ENCODE measurements around the gene GSX1. TPM values are rescaled to one million over a fixed set of nuclear protein-coding genes. Genes with fewer than 3 reads are reported as not detected.
A peak's percentile ranks its signal among the peaks of the same experiment; 100 is the strongest.

The GSX1 gene
- total RNA-seq, 1 experiment from 2014 or later, result not detected

GRCh38 chr13:27825072-27825471 lies 32.8 kb downstream of the GSX1 start:
- intact Hi-C loops (cut with micrococcal nuclease), result loop anchor here (5.0 kb wide), 2 partner anchors 343 to 838 kb away; no protein-coding TSS in a partner anchor

GRCh38 chr13:27826379-27827353 lies 34.4 kb downstream of the GSX1 start:
- H3K4me1 ChIP-seq (ENCODE audit: control insufficient read depth in 1 of 2, insufficient read depth in 2 of 2, low read length in 2 of 2), result peaks cover 4 to 20% of the 10 kb centered on the region in 2 experiments; a peak in 3 of 4 replicates
- H2AFZ ChIP-seq (ENCODE audit: low read depth, low read length, poor library complexity, severe bottlenecking), result peak overlapping the region; percentile 95
- H3K4me2 ChIP-seq (ENCODE audit: low read length), result peak overlapping the region; percentile 92
- H3K27me3 ChIP-seq (ENCODE audit: insufficient read depth, low read length), result peaks cover 15% of the 10 kb centered on the region
- RAD21 ChIA-PET (ENCODE audit: low non-redundant PET in 1 of 2, low total read pairs in 2 of 2, uncharacterized antibody in 2 of 2, unreplicated experiment in 2 of 2), result interaction anchor here (0.6 to 2.2 kb wide), 17 partner anchors 10 to 465 kb away, joined by 3 to 45 read pairs (median 4); partner anchors contain the start of gene MTIF3 (in 1 of the 2)
- no peaks in the 10 kb centered on the region for H3K9me2 ChIP-seq (ENCODE audit: insufficient read depth)
- POLR2A ChIA-PET, result interaction anchor here (0.9 to 1.5 kb wide), 5 partner anchors 13 to 443 kb away, joined by 3 to 7 read pairs (median 4); no protein-coding TSS in a partner anchor
- H3K9me3 ChIP-seq (ENCODE audit: control insufficient read depth in 1 of 2, insufficient read depth in 1 of 2, low read depth in 1 of 2, low read length in 2 of 2), result no peaks in the 10 kb centered on the region
- H3K27ac ChIP-seq (ENCODE audit: low read depth, low read length), result 0 out of 2 replicates have a peak overlapping the region, but pooled peaks have one; percentile 27
- peak; percentile 84 for DNase-seq (ENCODE audit: low read depth, low spot score)
- H3K4me3 ChIP-seq (replicated peaks in 1 of 2; ENCODE audit: low read depth in 1 of 2, low read length in 2 of 2), result peak overlapping the region; percentile 35 to 54
- CTCF ChIA-PET, result interaction anchor here (0.6 to 7.5 kb wide), 64 partner anchors 9 to 880 kb away, joined by 3 to 307 read pairs (median 5); partner anchors contain the start of genes CDX2, MTIF3, PDX1 and POLR1D
- no peaks in the 10 kb centered on the region for H4K20me1 ChIP-seq (ENCODE audit: insufficient read depth)
- no peaks in the 10 kb centered on the region for H3K79me2 ChIP-seq (ENCODE audit: insufficient read depth, low read length)
- no TSS peak for BruUV-seq (replicated peaks)
- intact Hi-C loops (cut with micrococcal nuclease), result loop anchor here (1.0 to 5.0 kb wide), 9 partner anchors 56 to 879 kb away; no protein-coding TSS in a partner anchor
- no peaks in the 10 kb centered on the region for H3K36me3 ChIP-seq (ENCODE audit: control insufficient read depth in 1 of 2, insufficient read depth in 2 of 2, low read length in 2 of 2)
- H3K9ac ChIP-seq (ENCODE audit: low read length), result no peak overlapping the region
- peak; percentile 86 for ATAC-seq
- TF ChIP-seq, protein P1, sequence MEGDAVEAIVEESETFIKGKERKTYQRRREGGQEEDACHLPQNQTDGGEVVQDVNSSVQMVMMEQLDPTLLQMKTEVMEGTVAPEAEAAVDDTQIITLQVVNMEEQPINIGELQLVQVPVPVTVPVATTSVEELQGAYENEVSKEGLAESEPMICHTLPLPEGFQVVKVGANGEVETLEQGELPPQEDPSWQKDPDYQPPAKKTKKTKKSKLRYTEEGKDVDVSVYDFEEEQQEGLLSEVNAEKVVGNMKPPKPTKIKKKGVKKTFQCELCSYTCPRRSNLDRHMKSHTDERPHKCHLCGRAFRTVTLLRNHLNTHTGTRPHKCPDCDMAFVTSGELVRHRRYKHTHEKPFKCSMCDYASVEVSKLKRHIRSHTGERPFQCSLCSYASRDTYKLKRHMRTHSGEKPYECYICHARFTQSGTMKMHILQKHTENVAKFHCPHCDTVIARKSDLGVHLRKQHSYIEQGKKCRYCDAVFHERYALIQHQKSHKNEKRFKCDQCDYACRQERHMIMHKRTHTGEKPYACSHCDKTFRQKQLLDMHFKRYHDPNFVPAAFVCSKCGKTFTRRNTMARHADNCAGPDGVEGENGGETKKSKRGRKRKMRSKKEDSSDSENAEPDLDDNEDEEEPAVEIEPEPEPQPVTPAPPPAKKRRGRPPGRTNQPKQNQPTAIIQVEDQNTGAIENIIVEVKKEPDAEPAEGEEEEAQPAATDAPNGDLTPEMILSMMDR (IDR thresholded peaks at IDR 0.05 in 2 of 3, conservative IDR thresholded peaks at IDR 0.05 in 1 of 3; ENCODE audit: borderline replicate concordance in 1 of 3, insufficient read depth in 1 of 3, low read depth in 2 of 3, low read length in 2 of 3), result peak; percentile 93 to 96 (median 94)
- TF ChIP-seq, protein P2, sequence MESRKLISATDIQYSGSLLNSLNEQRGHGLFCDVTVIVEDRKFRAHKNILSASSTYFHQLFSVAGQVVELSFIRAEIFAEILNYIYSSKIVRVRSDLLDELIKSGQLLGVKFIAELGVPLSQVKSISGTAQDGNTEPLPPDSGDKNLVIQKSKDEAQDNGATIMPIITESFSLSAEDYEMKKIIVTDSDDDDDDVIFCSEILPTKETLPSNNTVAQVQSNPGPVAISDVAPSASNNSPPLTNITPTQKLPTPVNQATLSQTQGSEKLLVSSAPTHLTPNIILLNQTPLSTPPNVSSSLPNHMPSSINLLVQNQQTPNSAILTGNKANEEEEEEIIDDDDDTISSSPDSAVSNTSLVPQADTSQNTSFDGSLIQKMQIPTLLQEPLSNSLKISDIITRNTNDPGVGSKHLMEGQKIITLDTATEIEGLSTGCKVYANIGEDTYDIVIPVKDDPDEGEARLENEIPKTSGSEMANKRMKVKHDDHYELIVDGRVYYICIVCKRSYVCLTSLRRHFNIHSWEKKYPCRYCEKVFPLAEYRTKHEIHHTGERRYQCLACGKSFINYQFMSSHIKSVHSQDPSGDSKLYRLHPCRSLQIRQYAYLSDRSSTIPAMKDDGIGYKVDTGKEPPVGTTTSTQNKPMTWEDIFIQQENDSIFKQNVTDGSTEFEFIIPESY (IDR thresholded peaks at IDR 0.05; ENCODE audit: extremely low read depth, insufficient replicate concordance, low read length), result no peak
- TF ChIP-seq RAD21 (IDR thresholded peaks at IDR 0.05; ENCODE audit: low read depth), result peak; percentile 89
- no peak for TF ChIP-seq POLR2A (IDR thresholded peaks at IDR 0.05; ENCODE audit: borderline replicate concordance, extremely low read depth, insufficient read depth, insufficient read length)
- TF ChIP-seq TCF7L2 (IDR thresholded peaks at IDR 0.05; ENCODE audit: borderline replicate concordance, extremely low read depth, insufficient read depth, insufficient read length), result peak; percentile 8

More at GRCh38 chr13:27825072-27825471, 32.8 kb downstream of the GSX1 start:
- Histone ChIP-seq H3K27me3 (ENCODE audit: insufficient read depth, low read length) (peaks cover 16% of the 10 kb centered on the region), H3K9me2 (ENCODE audit: insufficient read depth) (no peaks in the 10 kb centered on the region), H3K36me3 (ENCODE audit: control insufficient read depth in 1 of 2, insufficient read depth in 2 of 2, low read length in 2 of 2) (no peaks in the 10 kb centered on the region), H3K9me3 (ENCODE audit: control insufficient read depth in 1 of 2, insufficient read depth in 1 of 2, low read depth in 1 of 2, low read length in 2 of 2) (no peaks in the 10 kb centered on the region), H4K20me1 (ENCODE audit: insufficient read depth) (no peaks in the 10 kb centered on the region), H3K9ac (ENCODE audit: low read length) (no peak overlapping the region), H3K27ac (ENCODE audit: low read depth, low read length) (no peak overlapping the region), H3K79me2 (ENCODE audit: insufficient read depth, low read length) (no peaks in the 10 kb centered on the region), H3K4me1 (ENCODE audit: control insufficient read depth in 1 of 2, insufficient read depth in 2 of 2, low read length in 2 of 2) (peaks cover 2 to 17% of the 10 kb centered on the region in 2 experiments; a peak in 3 of 4 replicates), H2AFZ (ENCODE audit: low read depth, low read length, poor library complexity, severe bottlenecking) (no peak overlapping the region), H3K4me2 (ENCODE audit: low read length) (no peak overlapping the region), H3K4me3 (replicated peaks in 1 of 2; ENCODE audit: low read depth in 1 of 2, low read length in 2 of 2) (no peak overlapping the region)
- CTCF ChIA-PET, result interaction anchor here (2.0 to 7.5 kb wide), 6 partner anchors 54 to 463 kb away, joined by 15 to 307 read pairs (median 59); no protein-coding TSS in a partner anchor
- DNase-seq (ENCODE audit: low read depth, low spot score) (no peak), ATAC-seq (no peak)
- TF ChIP-seq SRF (IDR thresholded peaks at IDR 0.05; ENCODE audit: low read depth) (no peak), EZH2 (IDR thresholded peaks at IDR 0.05) (no peak), CEBPB (IDR thresholded peaks at IDR 0.05; ENCODE audit: low read depth) (no peak), RAD21 (IDR thresholded peaks at IDR 0.05; ENCODE audit: low read depth) (no peak)
- TF ChIP-seq, protein P3, sequence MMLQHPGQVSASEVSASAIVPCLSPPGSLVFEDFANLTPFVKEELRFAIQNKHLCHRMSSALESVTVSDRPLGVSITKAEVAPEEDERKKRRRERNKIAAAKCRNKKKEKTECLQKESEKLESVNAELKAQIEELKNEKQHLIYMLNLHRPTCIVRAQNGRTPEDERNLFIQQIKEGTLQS (IDR thresholded peaks at IDR 0.05), result no peak
- no TSS peak for BruUV-seq (replicated peaks)
- RAD21 ChIA-PET (ENCODE audit: low non-redundant PET in 1 of 2, low total read pairs in 2 of 2, uncharacterized antibody in 2 of 2, unreplicated experiment in 2 of 2), result no interaction called here
- POLR2A ChIA-PET, result no interaction called here
